Gastroesophageal sphincter (tissue), 4 donors: ENCODE data around the gene GZMM. TPM values are rescaled to one million over a fixed set of nuclear protein-coding genes. Genes with fewer than 3 reads are reported as not detected.

ENCODE experiments used
- ATAC-seq: fragments of 150-250 bp; one replicate; pipeline ENCODE4 v1.9.1; 2016; ENCODE audit warnings: mild to moderate bottlenecking, moderate library complexity
- H3K27ac ChIP-seq, 4 donors: fragments of 200-600 bp; sonication (generic) in 3 of 4; 1 replicate in 3 of 4; 2 replicates in 1 of 4; pipeline ENCODE4 v1.5.1; 2016 to 2019
- H3K27me3 ChIP-seq: fragments of 200-600 bp; sonication (generic); one replicate; pipeline ENCODE4 v1.5.1; 2019
- H3K36me3 ChIP-seq, 2 donors: fragments of 200-600 bp; sonication (generic); one replicate each; pipeline ENCODE4 v1.5.1; 2019; ENCODE audit warnings: control low read depth in 1 of 2
- H3K4me1 ChIP-seq, 3 donors: fragments of 200-600 bp; sonication (generic); 1 replicate in 2 of 3; 2 replicates in 1 of 3; pipeline ENCODE4 v1.5.1; 2016 to 2019; ENCODE audit warnings: control low read depth in 2 of 3
- H3K4me3 ChIP-seq, 2 donors: fragments of 200-600 bp; sonication (generic); one replicate each; pipeline ENCODE4 v1.5.1; 2019; ENCODE audit warnings: mild to moderate bottlenecking in 1 of 2, moderate library complexity in 1 of 2
- H3K9me3 ChIP-seq, 3 donors: fragments of 200-600 bp; sonication (generic); one replicate each; pipeline ENCODE4 v1.5.1; 2017 to 2019; ENCODE audit warnings: control low read depth in 2 of 3
- CTCF ChIP-seq, 4 experiments: fragments of 200-600 bp in 2 of 4; fragments of 450-650 bp in 2 of 4; sonication (generic) in 1 of 4; IDR thresholded peaks; one replicate each; pipeline ENCODE4 v1.5.1; 2017 to 2019; ENCODE audit warnings: antibody characterized with exemption in 4 of 4, mild to moderate bottlenecking in 2 of 4, moderate library complexity in 2 of 4
- EP300 ChIP-seq: sonication (generic); formaldehyde crosslinking; IDR thresholded peaks from one replicate; pipeline ENCODE4 v1.6.1; 2017; ENCODE audit warnings: antibody characterized with exemption, mild to moderate bottlenecking
- POLR2A ChIP-seq, 2 donors: fragments of 450-650 bp; IDR thresholded peaks; one replicate each; pipeline ENCODE4 v1.6.1; 2017; ENCODE audit warnings: antibody characterized with exemption in 2 of 2, mild to moderate bottlenecking in 2 of 2, moderate library complexity in 1 of 2
- POLR2AphosphoS5 ChIP-seq: sonication (generic); formaldehyde crosslinking; IDR thresholded peaks from one replicate; pipeline ENCODE4 v1.6.1; 2017; ENCODE audit warnings: antibody characterized with exemption
- WGBS, 2 donors: methylation state at CpG; one replicate each; pipeline ENCODE4 v1.1.5; 2018; ENCODE audit warnings: low coverage in 1 of 2; 5-methylcytosine and 5-hydroxymethylcytosine counted together
- total RNA-seq, 4 donors: library from RNA; depleted of rRNA; stranded (reverse); fragments of >200 nt; gene quantifications; one replicate each; pipeline ENCODE4 v1.1.0, GENCODE V29; 2016

The GZMM gene
- total RNA-seq, 4 donors from 2014 or later = 0.62 to 1.8 TPM; not detected in 2

GRCh38 chr19:507286-508203 is 36.3 kb upstream of the GZMM start, which contains the start of gene TPGS1:
Gene TPGS1 (plus strand): TSS chr19:507497. CDS start chr19:507507, 10 bp downstream.
- peak; percentile 91 for ATAC-seq
- no peaks in the 10 kb centered on the region for H3K27me3 ChIP-seq
- peak within 1 kb of the TSS; percentile 70 to 93 (median 92) for H3K27ac ChIP-seq
- WGBS, 2 donors = 0% methylated on average over 4 of the region's 81 CpGs; no CpG with 5 or more reads in 1 of the 2 donors
- peak; percentile 80 for TF ChIP-seq POLR2AphosphoS5
- peak in 2 of 4 experiments; percentile 23 to 46 for TF ChIP-seq CTCF (IDR thresholded peaks at IDR 0.05)
- peak in 1 of 2 donors; percentile 52 for TF ChIP-seq POLR2A (IDR thresholded peaks at IDR 0.05)
- no peak for TF ChIP-seq EP300
- peaks cover 0 to 9% of the 10 kb centered on the region in 2 donors for H3K36me3 ChIP-seq
- peaks cover 0 to 48% (median 20%) of the 10 kb centered on the region in 3 donors for H3K4me1 ChIP-seq
- H3K4me3 ChIP-seq = peak within 1 kb of the TSS; percentile 72 to 77
- no peaks in the 10 kb centered on the region for H3K9me3 ChIP-seq

- WGBS, 2 donors = 69 to 74% methylated on average over 13 to 16 of the region's 32 CpGs
- Histone ChIP-seq H3K27ac (peak overlapping the region in 2 of 4 donors; percentile 91 to 93), H3K9me3 (no peaks in the 10 kb centered on the region), H3K27me3 (no peaks in the 10 kb centered on the region), H3K4me1 (peaks cover 0 to 53% (median 20%) of the 10 kb centered on the region in 3 donors), H3K36me3 (peaks cover 0 to 9% of the 10 kb centered on the region in 2 donors), H3K4me3 (peak overlapping the region; percentile 72 to 77)
- no peak for ATAC-seq
- TF ChIP-seq EP300 (no peak), CTCF (IDR thresholded peaks at IDR 0.05) (no peak), POLR2A (IDR thresholded peaks at IDR 0.05) (no peak), POLR2AphosphoS5 (no peak)
These were observed 35.4 kb upstream of the GZMM start for GRCh38 chr19:508204-509150.

- peak; percentile 6 for ATAC-seq
- Histone ChIP-seq H3K27me3 (no peaks in the 10 kb centered on the region), H3K36me3 (peaks cover 0 to 9% of the 10 kb centered on the region in 2 donors), H3K4me1 (peaks cover 0 to 53% (median 20%) of the 10 kb centered on the region in 3 donors), H3K27ac (peak overlapping the region in 3 of 4 donors; percentile 72 to 81 (median 77)), H3K9me3 (no peaks in the 10 kb centered on the region), H3K4me3 (peak overlapping the region in 1 of 2 donors; percentile 29)
- TF ChIP-seq POLR2AphosphoS5 (no peak), POLR2A (IDR thresholded peaks at IDR 0.05) (no peak), EP300 (no peak), CTCF (IDR thresholded peaks at IDR 0.05) (peak in 3 of 4 experiments; percentile 79 to 93 (median 91))
- WGBS, 2 donors = 19% methylated on average over 4 of the region's 21 CpGs; no CpG with 5 or more reads in 1 of the 2 donors
These were observed 33.2 kb upstream of the GZMM start for GRCh38 chr19:510606-511100.

- Histone ChIP-seq H3K4me3 (peak overlapping the region in 1 of 2 donors; percentile 29), H3K27me3 (no peaks in the 10 kb centered on the region), H3K9me3 (no peaks in the 10 kb centered on the region), H3K4me1 (peaks cover 0 to 49% (median 19%) of the 10 kb centered on the region in 3 donors), H3K36me3 (peaks cover 0 to 9% of the 10 kb centered on the region in 2 donors), H3K27ac (peak overlapping the region in 3 of 4 donors; percentile 72 to 81 (median 77))
- TF ChIP-seq EP300 = no peak
- TF ChIP-seq POLR2A (IDR thresholded peaks at IDR 0.05) = no peak
- TF ChIP-seq POLR2AphosphoS5 = no peak
- no peak for TF ChIP-seq CTCF (IDR thresholded peaks at IDR 0.05)
- 16 to 60% methylated on average over 1 to 8 of the region's 30 CpGs for WGBS, 2 donors
- ATAC-seq = no peak
These were observed 32.6 kb upstream of the GZMM start for GRCh38 chr19:511101-511851.
